HG03432 (cell line): ENCODE measurements around the gene LRMDA.

Source experiments
- ATAC-seq: cut with Tn5 transposase; IDR thresholded peaks from one replicate; pipeline ENCODE4 v1.9.1; 2021; ENCODE audit warnings: mild to moderate bottlenecking, moderate library complexity; ENCODE audit not compliant: unreplicated experiment

LRMDA gene

DNA sequence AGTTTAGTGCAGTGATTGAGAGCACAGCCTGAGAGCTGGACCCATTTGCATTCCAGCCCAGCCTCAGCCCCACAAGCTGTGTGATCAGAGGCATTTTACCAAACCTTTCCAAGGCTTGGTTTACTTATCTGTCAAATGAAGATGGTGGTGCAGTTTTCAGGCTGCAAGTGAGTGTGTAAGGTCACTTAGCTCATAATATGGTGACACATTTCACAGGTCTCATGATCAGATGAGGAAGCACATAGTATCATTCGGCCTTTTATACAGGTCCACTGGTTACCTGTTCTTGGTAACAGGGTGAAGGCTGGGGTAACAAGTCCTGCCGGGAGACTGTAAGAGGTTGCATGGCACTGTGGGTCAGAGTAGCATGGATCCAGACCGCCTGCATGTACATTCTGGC lies 371.7 kb downstream of the LRMDA start:
- no peak for ATAC-seq

DNA sequence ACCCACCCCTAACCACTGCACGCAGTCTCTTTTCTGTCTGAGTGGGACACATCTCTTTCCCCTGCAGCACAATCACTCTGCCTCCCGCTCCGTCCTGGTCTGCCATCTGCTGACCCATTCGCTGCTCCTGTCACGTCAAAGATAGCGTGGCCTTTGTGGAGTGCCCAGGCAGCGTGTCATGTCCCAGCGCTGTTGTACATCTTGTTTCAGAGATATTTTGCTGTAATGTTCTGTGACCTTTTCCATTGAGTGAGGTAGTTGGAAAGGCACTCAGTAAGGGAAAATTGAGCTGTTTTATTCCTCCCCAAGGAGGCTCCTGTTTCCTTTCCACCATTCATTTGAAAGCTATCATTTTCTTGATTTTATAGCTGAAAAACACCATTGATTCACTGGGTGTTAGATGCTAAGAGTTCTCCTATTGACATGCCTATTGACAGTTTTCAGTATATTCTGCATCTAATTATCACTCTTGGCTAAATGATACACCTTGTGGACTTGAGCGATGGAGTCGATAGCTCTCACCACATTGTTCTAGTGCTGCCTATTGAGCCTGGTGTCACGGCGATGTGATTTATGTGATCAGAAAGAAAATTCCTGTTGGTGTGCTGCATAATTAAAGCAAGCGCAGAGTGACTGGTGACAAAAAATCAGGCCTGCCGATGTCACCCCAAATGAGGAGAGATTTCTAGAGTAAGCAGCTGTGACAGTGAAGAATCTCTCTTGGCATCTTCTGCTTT lies 372.6 kb downstream of the LRMDA start:
- ATAC-seq, result no peak

DNA sequence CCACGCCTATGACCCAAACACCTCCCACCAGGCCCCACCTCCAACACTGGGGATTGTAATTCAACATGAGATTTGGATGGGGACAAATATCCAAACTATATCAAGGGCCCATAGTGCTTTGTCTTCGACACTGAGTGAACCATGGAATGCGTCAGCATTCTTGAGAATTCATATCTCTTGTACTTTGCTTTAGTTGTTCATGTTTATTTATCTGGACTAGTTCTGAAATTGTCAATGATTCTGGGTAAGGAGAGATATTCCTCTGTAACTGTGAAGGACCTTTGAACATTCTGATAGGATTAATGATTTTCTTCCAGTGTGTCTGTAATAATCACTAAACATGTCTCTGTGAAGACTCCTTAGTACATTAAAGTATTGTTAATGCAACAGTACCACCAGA lies 374.8 kb downstream of the LRMDA start:
- ATAC-seq, result no peak

DNA sequence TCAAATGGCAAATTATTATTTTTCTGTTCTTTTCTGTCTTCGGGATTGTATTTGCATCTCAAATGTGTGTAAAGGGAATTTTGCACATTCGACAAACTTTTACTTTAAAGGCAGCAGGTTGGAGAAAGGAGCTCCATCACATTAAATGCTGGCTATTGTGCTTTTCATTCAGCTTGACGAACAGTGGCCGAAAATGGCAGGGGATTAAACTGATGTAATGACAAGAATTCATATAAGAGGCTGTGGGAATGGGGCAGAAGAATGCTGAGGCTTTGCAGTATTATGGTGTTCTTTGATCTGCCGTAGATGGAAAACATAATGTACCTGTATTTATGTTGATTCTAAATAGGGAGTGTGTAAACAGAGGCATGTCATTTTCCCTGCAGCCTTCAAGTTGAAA lies 376.0 kb downstream of the LRMDA start:
- no peak for ATAC-seq

DNA sequence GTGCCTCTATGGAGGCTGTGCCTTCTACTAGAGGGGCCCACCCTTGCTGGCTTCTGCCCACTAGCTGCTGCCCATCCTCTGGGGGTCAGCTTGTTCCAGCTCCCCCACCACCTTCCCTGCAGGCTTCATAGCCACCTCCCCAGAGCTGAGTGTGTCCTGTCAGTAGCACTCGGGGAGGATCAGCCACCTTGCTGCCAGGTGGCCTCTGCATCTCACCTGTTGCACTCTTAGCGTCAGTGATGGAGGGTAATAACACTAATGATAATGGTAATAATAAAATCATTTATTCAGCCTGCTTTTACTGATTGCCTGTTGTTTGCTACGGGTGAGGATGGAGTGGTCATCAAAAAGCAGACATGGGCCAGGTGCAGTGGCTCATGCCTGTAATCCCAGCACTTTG lies 377.6 kb downstream of the LRMDA start:
- ATAC-seq, result no peak

DNA sequence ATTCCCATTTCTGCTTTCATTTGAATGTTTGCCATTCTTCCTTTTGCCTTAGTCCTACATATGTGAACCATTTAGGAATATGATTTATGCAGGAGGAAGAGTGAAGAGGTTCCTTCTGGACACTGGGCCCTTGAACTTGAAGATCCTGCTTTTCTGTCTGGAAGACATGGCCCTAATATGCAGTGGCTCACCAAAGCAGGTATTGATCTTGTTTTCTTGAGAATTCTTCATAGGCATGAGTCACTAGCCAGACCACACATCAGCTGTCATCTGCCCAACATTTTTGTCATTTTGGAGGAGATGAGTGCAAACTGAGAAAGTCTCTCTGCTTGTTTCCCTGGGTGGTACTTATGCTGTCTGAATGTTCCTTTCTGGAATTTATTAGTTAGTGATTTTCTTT lies 382.6 kb downstream of the LRMDA start:
- no peak for ATAC-seq

DNA sequence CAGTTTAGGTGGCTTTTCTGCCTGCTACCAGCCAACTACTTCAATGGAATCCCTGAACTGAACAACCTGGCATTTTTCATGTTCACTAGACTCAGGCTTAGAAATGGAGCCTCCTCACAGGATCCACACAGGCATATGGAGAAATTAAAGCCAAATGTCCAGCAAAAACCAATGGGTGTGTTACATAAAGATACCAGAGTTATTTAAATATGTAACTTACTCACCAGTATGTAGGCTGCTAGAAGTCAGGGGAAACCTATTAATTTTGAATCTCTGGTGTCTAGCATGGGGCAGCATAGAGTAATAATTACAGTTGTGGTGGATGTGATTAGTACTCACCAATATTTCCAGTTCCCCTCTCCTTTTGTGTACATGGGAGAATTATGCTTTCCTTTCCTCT lies 383.6 kb downstream of the LRMDA start:
- no peak for ATAC-seq

DNA sequence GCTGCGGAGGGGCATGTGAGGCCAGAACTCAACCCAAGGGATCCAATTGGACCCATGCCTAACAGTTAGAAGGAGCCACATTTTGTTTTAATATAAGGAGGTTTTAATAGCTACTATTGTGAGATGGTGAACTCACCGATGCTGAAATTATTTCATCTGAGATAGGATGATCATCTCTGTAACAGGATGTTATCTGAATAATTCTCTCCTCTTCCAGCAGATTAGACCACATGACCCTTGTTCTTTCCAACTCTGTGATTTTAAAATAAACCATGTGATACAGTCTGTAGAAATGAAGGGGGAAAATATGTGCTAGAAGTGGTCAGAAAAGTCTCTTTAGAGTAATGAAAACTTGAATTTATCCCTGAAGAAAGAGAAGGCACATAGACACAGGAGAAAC lies 385.8 kb downstream of the LRMDA start:
- no peak for ATAC-seq

DNA sequence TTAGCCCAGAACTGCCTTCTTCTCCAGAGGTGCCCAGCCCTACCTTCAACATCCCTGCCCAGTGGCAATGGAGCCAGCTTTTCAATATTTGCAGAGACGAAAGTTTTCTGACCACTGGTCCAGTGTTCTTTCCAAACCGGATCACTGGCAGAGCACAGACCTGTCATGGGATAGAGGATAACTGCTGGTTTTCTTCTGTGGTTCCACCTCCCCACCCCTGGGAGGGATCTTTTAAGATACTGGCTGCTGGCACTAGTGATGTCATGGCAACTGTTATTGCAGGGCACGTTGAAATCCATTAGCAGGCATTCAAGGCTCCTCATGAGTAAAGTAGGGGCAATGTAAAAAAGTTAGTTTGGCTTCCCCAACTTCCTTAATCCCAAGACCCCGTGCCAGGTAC lies 387.1 kb downstream of the LRMDA start:
- ATAC-seq, result no peak

DNA sequence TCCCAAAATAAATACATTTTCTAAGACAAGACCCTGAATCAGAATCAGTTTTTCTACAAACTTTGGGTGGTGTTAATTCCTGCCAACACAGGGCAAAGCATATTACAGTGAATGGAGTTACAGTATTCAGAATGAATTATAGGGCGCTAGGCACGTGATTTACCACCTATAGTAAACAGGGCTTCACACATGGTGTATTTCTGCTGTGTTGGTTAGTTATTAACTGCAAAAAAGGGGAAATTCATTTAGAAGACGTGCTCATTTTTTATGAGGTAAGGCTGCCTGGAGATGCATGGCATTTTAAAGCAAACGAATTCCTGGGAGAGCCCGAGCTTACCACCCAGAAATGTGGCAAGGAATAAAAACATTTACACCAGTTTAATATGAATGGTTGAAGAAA lies 393.8 kb downstream of the LRMDA start:
- ATAC-seq, result no peak

DNA sequence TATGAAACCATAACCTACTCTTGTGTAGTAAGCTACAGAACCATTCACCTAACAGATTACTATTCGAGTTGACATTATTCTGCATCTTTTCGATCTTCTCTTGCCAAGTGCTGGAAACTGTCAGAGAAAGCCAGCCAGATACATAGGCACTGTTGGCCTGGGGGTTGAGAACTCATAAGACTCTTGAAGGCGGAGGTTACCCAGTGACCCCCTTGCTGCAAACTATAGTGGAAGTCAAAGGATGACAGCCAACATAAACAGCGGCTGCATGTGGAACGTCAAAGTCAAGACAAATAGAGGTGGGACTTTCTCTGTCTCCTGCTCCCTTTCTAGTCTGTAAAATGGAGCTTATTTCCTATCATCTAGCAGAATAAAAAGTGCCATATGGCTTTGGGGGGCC lies 394.2 kb downstream of the LRMDA start:
- no peak for ATAC-seq

DNA sequence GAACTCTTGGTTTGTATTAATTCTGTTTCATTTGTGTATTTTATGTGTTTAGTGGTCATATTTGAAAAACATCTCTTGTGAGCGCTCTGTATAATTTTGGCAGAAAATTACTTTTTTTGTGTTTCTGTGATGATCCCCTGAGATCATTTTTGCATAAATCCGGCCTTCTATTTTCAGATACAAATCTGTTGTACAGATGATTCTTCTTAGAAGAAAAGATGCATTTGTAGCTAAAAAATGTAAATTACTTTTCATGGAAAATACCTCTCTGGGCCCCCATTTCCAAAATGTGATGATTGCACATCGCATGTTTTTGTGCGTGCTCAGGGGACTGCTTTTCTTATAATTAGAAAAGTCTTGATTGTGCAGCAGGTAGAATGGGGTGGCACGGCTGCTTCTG lies 395.4 kb downstream of the LRMDA start:
- ATAC-seq, result no peak

DNA sequence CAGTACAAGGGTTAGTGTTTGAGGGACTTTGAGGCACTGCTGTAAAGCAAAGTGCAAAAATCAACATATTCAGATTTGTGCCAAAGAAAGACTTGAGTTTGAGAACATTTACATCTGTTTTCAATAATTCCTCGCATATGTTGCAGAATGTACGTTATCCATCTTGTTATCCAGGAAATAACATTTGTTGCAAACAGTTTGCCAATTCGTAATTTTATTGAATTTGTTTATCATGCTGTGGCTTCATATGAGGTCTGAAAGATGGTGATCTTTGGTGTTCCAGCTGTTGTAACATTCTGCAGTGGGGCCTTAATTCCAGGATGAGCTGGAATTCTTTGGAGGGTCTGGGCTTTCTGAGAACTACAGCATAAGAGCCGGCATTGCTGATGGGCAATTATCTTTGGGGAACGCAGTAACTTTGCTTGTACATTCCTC lies 396.2 kb downstream of the LRMDA start:
- no peak for ATAC-seq

DNA sequence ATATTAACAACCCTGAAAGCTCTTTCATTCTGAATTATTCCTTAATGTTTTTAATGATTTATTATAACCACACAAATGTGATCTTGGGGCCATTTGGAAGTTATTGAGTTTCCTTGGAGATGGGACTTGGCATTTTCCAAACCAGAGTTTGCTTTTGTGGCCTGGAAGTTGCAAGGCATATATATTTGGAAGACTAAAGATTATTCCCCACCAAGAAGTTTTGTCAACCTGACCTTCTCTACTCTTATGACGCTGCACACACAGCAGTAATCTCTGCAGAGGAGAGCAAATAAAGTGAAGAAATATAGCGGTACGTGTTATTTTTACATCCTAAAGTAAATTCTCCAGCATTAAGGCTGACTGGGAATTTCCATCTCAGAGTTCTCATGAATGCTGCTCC lies 397.0 kb downstream of the LRMDA start:
- no peak for ATAC-seq

DNA sequence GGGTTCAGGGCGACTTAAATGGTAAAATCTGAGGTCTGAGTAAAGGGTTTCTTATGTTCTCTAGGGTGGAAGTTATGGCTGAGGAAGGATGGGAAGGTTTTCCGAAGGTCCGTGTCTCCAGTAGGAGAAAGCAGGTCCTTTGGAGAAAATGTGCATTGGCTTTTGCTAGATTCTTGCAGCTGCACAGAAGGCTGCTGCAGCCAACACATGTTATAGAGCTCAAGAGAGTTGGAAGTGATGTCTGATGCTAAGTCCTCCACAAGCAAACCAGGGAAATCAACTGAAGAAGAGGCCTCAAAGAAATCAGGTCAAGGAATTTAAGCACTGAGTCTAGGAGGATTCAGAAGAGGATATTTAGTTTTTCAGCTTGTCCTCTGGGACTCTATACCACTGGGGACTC lies 404.6 kb downstream of the LRMDA start:
- no peak for ATAC-seq

DNA sequence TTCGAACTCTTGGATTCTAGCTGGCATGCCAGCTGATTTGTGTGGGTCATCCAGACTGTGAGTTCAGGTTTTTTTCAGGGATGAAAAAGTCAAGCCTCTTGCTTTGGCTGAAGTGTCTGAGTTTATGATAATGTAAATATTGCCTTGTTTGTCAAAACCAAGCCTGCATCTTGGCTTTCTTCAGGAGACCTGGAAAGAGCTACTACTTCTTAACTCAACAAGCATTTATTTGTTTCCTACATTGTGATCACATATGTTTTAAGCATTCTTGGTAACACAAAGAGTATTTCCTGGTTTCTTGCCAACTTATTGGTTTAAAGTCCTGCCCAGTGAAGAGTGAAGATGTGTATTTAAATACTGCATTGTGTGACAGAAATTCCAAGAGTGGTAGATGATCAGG lies 407.1 kb downstream of the LRMDA start:
- no peak for ATAC-seq

DNA sequence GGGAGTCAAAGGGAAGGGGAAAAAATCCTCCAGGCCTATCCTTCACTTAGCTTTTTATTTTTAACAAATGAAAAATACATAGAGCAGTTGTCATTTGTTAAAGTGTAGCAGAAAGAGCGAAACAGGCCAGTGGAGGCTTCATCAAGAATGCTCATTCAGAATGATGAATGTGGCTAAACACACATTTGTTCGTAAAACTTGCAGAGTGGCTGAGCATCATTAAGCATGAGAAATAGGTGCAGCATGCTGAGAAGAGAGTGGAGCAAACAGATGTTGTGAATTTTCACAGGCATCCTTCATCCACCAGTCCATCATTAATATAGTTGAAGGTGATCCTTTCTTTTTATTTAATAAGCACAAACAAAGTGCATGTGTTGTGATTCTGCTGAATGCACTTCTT lies 407.6 kb downstream of the LRMDA start:
- no peak for ATAC-seq

DNA sequence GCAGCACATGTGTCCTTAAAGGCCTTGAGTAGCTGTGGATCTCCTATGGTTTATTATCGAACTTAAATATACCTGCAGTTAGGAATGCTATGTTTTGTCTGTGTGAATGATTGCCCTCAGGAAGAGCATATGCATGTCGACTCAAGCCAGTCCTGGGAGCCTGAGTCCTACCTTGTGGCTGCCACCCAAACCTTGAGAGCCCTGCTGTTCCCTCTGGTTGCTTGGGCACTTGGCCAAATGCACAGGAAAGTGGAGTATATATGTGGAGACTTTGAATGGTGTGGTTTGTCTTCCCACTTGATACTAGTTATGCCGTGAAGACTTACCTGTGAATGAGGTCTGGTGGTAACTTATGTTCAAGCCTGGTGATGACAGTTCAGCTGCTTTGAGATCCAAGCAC lies 409.8 kb downstream of the LRMDA start:
- no peak for ATAC-seq

DNA sequence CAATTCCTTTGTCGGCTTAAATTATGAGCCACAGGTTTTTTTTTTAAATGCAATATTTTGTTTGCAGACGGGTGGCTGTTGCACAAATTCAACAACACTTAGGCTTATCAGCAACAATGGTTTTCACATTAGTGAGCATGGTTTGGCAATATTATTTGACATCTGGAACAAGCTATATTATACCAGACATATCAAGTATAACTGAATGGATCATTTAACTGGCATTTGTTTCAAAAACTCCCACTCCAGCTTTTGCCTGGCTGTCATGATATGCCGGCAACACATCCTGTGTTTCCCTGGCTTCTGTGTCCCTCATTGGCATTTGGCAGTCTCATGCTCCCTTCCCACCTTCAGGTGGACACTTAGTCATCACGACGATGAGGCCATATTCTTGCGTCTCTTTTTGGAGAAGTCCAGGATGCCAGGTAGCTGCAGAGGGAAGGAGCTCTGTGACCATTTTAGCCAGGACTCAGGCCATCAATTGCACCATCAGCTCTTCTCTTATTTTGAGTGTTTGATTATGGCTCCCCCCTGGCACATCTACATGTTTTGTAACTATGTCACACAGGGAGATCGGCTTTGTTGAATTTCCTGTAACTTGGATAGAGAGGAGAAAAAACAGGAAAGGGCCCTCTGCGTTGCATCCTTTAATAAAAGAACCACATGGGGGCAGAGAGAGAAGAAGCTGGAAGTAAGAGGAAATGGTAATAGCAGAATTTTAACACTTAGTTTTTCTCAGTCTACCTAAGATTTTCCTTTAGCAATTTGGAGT lies 413.9 kb downstream of the LRMDA start:
- no peak for ATAC-seq

DNA sequence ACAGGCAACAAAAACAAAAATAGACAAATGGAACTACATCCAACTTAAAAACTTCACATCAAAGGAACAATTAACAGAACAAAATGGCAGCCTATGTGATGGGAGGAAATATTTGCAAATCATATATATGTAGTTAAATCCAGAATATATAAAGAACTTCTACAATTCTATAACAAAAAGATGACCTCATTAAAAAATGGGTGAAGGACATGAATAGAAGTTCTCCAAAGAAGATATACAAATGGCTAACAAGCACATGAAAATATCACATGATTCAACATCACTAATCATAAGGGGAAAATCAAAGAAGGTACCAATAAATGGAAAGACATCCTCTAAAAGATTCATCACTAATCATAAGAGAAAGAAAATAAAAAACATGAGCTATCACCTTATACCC lies 416.1 kb downstream of the LRMDA start:
- no peak for ATAC-seq

DNA sequence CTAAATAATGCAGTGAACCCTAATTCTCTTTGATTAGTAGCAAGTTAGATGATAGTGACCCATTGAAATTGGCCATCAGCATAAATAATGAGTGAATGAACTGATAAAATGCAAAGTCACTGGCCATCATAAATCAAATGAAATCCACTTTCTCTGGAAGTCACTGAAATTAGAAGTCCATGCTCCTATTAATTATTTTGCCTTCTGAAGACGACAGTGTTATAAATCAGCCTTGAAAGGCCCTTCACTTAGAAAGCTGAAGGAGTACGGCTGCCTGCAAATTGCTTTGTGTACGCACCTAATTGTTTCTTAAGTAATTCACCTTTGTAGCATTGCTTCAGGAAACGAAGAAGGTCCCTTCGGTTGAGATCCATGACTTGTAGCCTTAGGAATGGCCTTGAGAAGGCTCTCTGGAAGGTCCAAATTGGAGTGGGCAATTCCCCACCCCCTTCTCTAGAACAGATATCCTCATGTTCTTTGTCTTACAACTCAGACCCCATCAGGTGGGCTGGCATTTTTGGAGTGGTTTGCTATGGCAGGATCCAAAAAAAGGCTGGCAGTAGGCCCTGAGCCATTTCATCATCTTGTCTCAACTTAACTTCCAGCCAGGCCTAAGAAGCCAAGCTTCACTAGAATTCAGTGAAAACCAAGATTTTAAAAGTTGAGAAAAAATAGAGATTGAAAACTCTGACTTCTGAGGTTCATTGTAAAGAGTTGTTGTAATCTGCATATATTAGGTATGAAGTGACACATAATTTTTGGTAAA lies 420.3 kb downstream of the LRMDA start:
- no peak for ATAC-seq
